ENCODE measurements around the gene KLF15. TPM values are rescaled to one million over a fixed set of nuclear protein-coding genes. Genes with fewer than 3 reads are reported as not detected.

KLF15 gene
- 10 to 100 TPM; 24.0 to 38.4 (median 31.1) TPM for total RNA-seq
- 36.2 TPM for polyA plus RNA-seq
- long read RNA-seq, donor 1, partial matches to known transcripts: 2 of 5 reads
- long read RNA-seq, donor 1, other reads (novel, unspliced or antisense): 3 of 5 reads
- long read RNA-seq, donor 2, partial matches to known transcripts: 0 of 2 reads
- long read RNA-seq, donor 2, other reads (novel, unspliced or antisense): 2 of 2 reads
- long read RNA-seq, donor 3, partial matches to known transcripts: 1 of 2 reads
- long read RNA-seq, donor 3, other reads (novel, unspliced or antisense): 1 of 2 reads
- long read RNA-seq, donor 4: 0 reads

GRCh38 chr3:126357295-126358037, at the start of gene KLF15:
TSS of gene KLF15 (minus strand) at chr3:126357408. CDS start at chr3:126352922, 4,486 bp downstream.
- ATAC-seq: peak; percentile 80 to 83
- peak; percentile 90 to 96 (median 96) for DNase-seq
- WGBS: under 1% methylated on average over 86 of the region's 86 CpGs
- Histone ChIP-seq H3K4me3 (ENCODE audit: low read length) (peak within 1 kb of the TSS; percentile 86), H3K27ac (ENCODE audit: low read length) (peak within 1 kb of the TSS; percentile 95), H3K27me3 (ENCODE audit: control insufficient read depth, insufficient read depth) (no peaks in the 10 kb centered on the region), H3K4me1 (ENCODE audit: control insufficient read depth, insufficient read depth, low read length) (peaks cover 8% of the 10 kb centered on the region), H3K9me3 (ENCODE audit: control insufficient read depth, low read length) (no peaks in the 10 kb centered on the region)
- intact Hi-C loops (cut with DNase I): loop anchor here in 2 of 4 donors (2.0 to 5.0 kb wide), 2 partner anchors 89 to 90 kb away; no protein-coding TSS in a partner anchor

- intact Hi-C loops (cut with DNase I): no loop called here
- Histone ChIP-seq H3K27ac (ENCODE audit: low read length) (no peak overlapping the region), H3K4me3 (ENCODE audit: low read length) (no peak overlapping the region), H3K9me3 (ENCODE audit: control insufficient read depth, low read length) (no peaks in the 10 kb centered on the region), H3K27me3 (ENCODE audit: control insufficient read depth, insufficient read depth) (no peaks in the 10 kb centered on the region), H3K4me1 (ENCODE audit: control insufficient read depth, insufficient read depth, low read length) (no peaks in the 10 kb centered on the region)
- no peak for ATAC-seq
- WGBS: 81% methylated on average over 15 of the region's 15 CpGs
- DNase-seq: no peak
Measured at GRCh38 chr3:126406389-126407296, 49.4 kb upstream of the KLF15 start.

- no peaks in the 10 kb centered on the region for H3K4me1 ChIP-seq (ENCODE audit: control insufficient read depth, insufficient read depth, low read length)
- H3K27me3 ChIP-seq (ENCODE audit: control insufficient read depth, insufficient read depth): no peaks in the 10 kb centered on the region
- no peaks in the 10 kb centered on the region for H3K9me3 ChIP-seq (ENCODE audit: control insufficient read depth, low read length)
- ATAC-seq (no peak), DNase-seq (no peak)
- intact Hi-C loops (cut with DNase I): no loop called here
- no peak overlapping the region for H3K27ac ChIP-seq (ENCODE audit: low read length)
- no peak overlapping the region for H3K4me3 ChIP-seq (ENCODE audit: low read length)
- 80% methylated on average over 12 of the region's 12 CpGs for WGBS
Measured at GRCh38 chr3:126402666-126403302, 45.6 kb upstream of the KLF15 start.

GRCh38 chr3:126402178-126402577, 45.0 kb upstream of the KLF15 start:
- ATAC-seq: no peak

GRCh38 chr3:126401611-126402160, 44.5 kb upstream of the KLF15 start:
- H3K27ac ChIP-seq (ENCODE audit: low read length): no peak overlapping the region
- no peaks in the 10 kb centered on the region for H3K27me3 ChIP-seq (ENCODE audit: control insufficient read depth, insufficient read depth)
- ATAC-seq (no peak), DNase-seq (no peak)
- no peaks in the 10 kb centered on the region for H3K9me3 ChIP-seq (ENCODE audit: control insufficient read depth, low read length)
- no peak overlapping the region for H3K4me3 ChIP-seq (ENCODE audit: low read length)
- WGBS: 70% methylated on average over 8 of the region's 8 CpGs
- H3K4me1 ChIP-seq (ENCODE audit: control insufficient read depth, insufficient read depth, low read length): no peaks in the 10 kb centered on the region
- intact Hi-C loops (cut with DNase I): no loop called here

More at GRCh38 chr3:126402178-126402577, 45.0 kb upstream of the KLF15 start:
- 71% methylated on average over 6 of the region's 6 CpGs for WGBS
- Histone ChIP-seq H3K4me1 (ENCODE audit: control insufficient read depth, insufficient read depth, low read length) (no peaks in the 10 kb centered on the region), H3K4me3 (ENCODE audit: low read length) (no peak overlapping the region), H3K27me3 (ENCODE audit: control insufficient read depth, insufficient read depth) (no peaks in the 10 kb centered on the region), H3K27ac (ENCODE audit: low read length) (no peak overlapping the region), H3K9me3 (ENCODE audit: control insufficient read depth, low read length) (no peaks in the 10 kb centered on the region)
- DNase-seq: no peak
- intact Hi-C loops (cut with DNase I): no loop called here

- WGBS: 88% methylated on average over 4 of the region's 4 CpGs
- intact Hi-C loops (cut with DNase I): loop anchor here in 2 of 4 donors (5.0 to 10.0 kb wide), 2 partner anchors 142 to 265 kb away; no protein-coding TSS in a partner anchor
- ATAC-seq (no peak), DNase-seq (no peak)
- no peak overlapping the region for H3K27ac ChIP-seq (ENCODE audit: low read length)
- no peaks in the 10 kb centered on the region for H3K4me1 ChIP-seq (ENCODE audit: control insufficient read depth, insufficient read depth, low read length)
- no peaks in the 10 kb centered on the region for H3K9me3 ChIP-seq (ENCODE audit: control insufficient read depth, low read length)
- no peaks in the 10 kb centered on the region for H3K27me3 ChIP-seq (ENCODE audit: control insufficient read depth, insufficient read depth)
- H3K4me3 ChIP-seq (ENCODE audit: low read length): no peak overlapping the region
Measured at GRCh38 chr3:126399756-126400155, 42.5 kb upstream of the KLF15 start.

- Histone ChIP-seq H3K9me3 (ENCODE audit: control insufficient read depth, low read length) (no peaks in the 10 kb centered on the region), H3K27ac (ENCODE audit: low read length) (no peak overlapping the region), H3K27me3 (ENCODE audit: control insufficient read depth, insufficient read depth) (no peaks in the 10 kb centered on the region), H3K4me1 (ENCODE audit: control insufficient read depth, insufficient read depth, low read length) (no peaks in the 10 kb centered on the region), H3K4me3 (ENCODE audit: low read length) (no peak overlapping the region)
- 57% methylated on average over 1 of the region's 1 CpG for WGBS
- intact Hi-C loops (cut with DNase I): loop anchor here in 2 of 4 donors (5.0 to 10.0 kb wide), 2 partner anchors 142 to 265 kb away; no protein-coding TSS in a partner anchor
- ATAC-seq (no peak), DNase-seq (no peak)
Measured at GRCh38 chr3:126399351-126399735, 42.1 kb upstream of the KLF15 start.

GRCh38 chr3:126398423-126399350, 41.5 kb upstream of the KLF15 start:
- ATAC-seq (no peak), DNase-seq (no peak)
- Histone ChIP-seq H3K4me1 (ENCODE audit: control insufficient read depth, insufficient read depth, low read length) (no peaks in the 10 kb centered on the region), H3K4me3 (ENCODE audit: low read length) (no peak overlapping the region), H3K9me3 (ENCODE audit: control insufficient read depth, low read length) (no peaks in the 10 kb centered on the region), H3K27me3 (ENCODE audit: control insufficient read depth, insufficient read depth) (no peaks in the 10 kb centered on the region), H3K27ac (ENCODE audit: low read length) (no peak overlapping the region)
- 89% methylated on average over 14 of the region's 14 CpGs for WGBS
- intact Hi-C loops (cut with DNase I): loop anchor here in 2 of 4 donors (5.0 to 10.0 kb wide), 2 partner anchors 141 to 264 kb away; no protein-coding TSS in a partner anchor

GRCh38 chr3:126397610-126398422, 40.6 kb upstream of the KLF15 start:
- ATAC-seq (no peak), DNase-seq (peak in 1 of 3 donors; percentile 43)
- Histone ChIP-seq H3K4me1 (ENCODE audit: control insufficient read depth, insufficient read depth, low read length) (no peaks in the 10 kb centered on the region), H3K9me3 (ENCODE audit: control insufficient read depth, low read length) (no peaks in the 10 kb centered on the region), H3K4me3 (ENCODE audit: low read length) (no peak overlapping the region), H3K27ac (ENCODE audit: low read length) (no peak overlapping the region), H3K27me3 (ENCODE audit: control insufficient read depth, insufficient read depth) (no peaks in the 10 kb centered on the region)
- WGBS: 90% methylated on average over 13 of the region's 13 CpGs
- intact Hi-C loops (cut with DNase I): loop anchor here in 2 of 4 donors (5.0 to 10.0 kb wide), 2 partner anchors 141 to 263 kb away; no protein-coding TSS in a partner anchor
